ENCODE results near the gene ABCG8. TPM values are rescaled to one million over a fixed set of nuclear protein-coding genes. Genes with fewer than 3 reads are reported as not detected.

The ABCG8 gene
- total RNA-seq, 6 experiments from 2014 or later: 30.1 to 116 (median 49.0) TPM

DNA sequence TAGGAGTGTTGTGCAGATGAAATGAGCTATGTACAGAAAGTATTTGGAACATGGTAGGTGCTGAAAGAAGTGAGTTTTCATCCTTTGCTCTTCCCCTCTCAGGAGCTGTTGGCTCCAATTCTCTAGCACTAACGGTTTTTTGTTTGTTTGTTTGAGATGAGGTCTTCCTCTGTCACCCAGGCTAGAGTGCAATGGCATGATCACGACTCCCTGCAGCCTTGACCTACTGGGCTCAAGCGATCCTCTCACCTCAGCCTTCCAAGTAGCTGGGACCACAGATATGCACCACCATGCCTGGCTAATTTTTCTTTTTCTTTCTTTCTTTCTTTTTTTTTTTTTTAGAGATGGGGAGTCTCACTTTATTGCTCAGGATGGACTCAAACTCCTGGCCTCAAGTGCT lies 12.9 kb upstream of the ABCG8 start:
- no peak for TF ChIP-seq POLR2A (IDR thresholded peaks at IDR 0.05)
- TF ChIP-seq, protein P1, sequence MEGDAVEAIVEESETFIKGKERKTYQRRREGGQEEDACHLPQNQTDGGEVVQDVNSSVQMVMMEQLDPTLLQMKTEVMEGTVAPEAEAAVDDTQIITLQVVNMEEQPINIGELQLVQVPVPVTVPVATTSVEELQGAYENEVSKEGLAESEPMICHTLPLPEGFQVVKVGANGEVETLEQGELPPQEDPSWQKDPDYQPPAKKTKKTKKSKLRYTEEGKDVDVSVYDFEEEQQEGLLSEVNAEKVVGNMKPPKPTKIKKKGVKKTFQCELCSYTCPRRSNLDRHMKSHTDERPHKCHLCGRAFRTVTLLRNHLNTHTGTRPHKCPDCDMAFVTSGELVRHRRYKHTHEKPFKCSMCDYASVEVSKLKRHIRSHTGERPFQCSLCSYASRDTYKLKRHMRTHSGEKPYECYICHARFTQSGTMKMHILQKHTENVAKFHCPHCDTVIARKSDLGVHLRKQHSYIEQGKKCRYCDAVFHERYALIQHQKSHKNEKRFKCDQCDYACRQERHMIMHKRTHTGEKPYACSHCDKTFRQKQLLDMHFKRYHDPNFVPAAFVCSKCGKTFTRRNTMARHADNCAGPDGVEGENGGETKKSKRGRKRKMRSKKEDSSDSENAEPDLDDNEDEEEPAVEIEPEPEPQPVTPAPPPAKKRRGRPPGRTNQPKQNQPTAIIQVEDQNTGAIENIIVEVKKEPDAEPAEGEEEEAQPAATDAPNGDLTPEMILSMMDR (IDR thresholded peaks at IDR 0.05): no peak
- Histone ChIP-seq H3K36me3 (peaks cover 0 to 32% (median 4%) of the 10 kb centered on the region in 4 donors), H3K9me3 (no peaks in the 10 kb centered on the region), H3K4me3 (peak overlapping the region in 1 of 3 donors; percentile 25), H3K27me3 (no peaks in the 10 kb centered on the region), H3K27ac (peak overlapping the region; percentile 12 to 74 (median 48)), H3K4me1 (peaks cover 0 to 39% (median 18%) of the 10 kb centered on the region in 4 donors)
- 33% methylated on average over 3 of the region's 3 CpGs for WGBS (ENCODE audit: insufficient coverage, low coverage, low lambda C conversion rate, missing lambda C conversion rate)
- intact Hi-C loops (cut with DNase I): no loop called here
- ATAC-seq (peak; percentile 53 to 61 (median 57)), DNase-seq (peak in 1 of 3 donors; percentile 39)

DNA sequence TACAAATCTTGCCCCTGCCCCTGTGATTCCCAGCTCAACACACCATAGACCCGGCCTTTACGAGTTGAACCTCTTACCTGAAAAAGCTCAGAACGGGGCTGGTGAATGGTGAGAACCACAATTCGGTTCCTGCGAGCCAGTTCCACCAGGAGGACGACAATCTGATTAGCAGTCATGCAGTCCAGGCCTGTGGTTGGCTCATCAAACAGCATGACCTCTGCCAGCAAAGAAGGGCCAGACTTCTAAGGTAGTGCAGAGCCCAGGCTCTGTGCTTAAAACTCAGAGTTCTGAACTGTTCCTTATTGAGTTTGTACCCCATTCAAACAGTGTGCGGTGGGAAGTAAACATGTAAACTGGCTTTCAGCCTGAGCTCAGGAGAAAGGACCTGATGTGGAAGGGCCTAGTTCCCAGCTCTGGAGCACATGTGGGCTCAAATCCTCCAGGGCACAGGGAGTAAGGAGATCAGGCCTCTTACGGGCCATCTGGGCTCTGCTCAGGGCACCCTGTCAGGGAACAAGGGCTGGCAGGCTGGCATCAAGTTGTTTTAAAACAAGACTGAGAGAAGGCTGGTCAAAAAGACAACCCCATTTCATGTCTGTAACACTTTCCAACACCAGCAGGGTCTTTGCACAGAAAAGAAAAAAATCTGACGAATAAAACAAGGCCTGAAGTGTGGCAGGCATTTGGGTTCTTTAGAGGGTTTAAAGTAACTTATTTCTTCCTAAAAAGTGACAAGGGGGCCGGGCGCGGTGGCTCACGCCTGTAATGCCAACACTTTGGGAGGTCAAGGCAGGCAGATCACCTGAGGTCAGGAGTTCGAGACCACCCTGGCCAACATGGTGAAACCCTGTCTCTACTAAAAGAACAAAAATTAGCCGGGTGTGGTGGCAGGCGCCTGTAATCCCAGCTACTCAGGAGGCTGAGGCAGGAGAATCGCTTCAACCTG lies 12.2 kb upstream of the ABCG8 start:
- Histone ChIP-seq H3K4me1 (peaks cover 0 to 38% (median 18%) of the 10 kb centered on the region in 4 donors), H3K4me3 (no peak overlapping the region), H3K27me3 (no peaks in the 10 kb centered on the region), H3K9me3 (no peaks in the 10 kb centered on the region), H3K27ac (peak overlapping the region; percentile 12 to 74 (median 48)), H3K36me3 (peaks cover 0 to 32% (median 4%) of the 10 kb centered on the region in 4 donors)
- DNase-seq (no peak), ATAC-seq (peak; percentile 37 to 58 (median 58))
- TF ChIP-seq POLR2A (IDR thresholded peaks at IDR 0.05): no peak
- TF ChIP-seq, protein P1 (IDR thresholded peaks at IDR 0.05): no peak
- intact Hi-C loops (cut with DNase I): no loop called here
- WGBS (ENCODE audit: insufficient coverage, low coverage, low lambda C conversion rate, missing lambda C conversion rate): 61% methylated on average over 12 of the region's 17 CpGs

DNA sequence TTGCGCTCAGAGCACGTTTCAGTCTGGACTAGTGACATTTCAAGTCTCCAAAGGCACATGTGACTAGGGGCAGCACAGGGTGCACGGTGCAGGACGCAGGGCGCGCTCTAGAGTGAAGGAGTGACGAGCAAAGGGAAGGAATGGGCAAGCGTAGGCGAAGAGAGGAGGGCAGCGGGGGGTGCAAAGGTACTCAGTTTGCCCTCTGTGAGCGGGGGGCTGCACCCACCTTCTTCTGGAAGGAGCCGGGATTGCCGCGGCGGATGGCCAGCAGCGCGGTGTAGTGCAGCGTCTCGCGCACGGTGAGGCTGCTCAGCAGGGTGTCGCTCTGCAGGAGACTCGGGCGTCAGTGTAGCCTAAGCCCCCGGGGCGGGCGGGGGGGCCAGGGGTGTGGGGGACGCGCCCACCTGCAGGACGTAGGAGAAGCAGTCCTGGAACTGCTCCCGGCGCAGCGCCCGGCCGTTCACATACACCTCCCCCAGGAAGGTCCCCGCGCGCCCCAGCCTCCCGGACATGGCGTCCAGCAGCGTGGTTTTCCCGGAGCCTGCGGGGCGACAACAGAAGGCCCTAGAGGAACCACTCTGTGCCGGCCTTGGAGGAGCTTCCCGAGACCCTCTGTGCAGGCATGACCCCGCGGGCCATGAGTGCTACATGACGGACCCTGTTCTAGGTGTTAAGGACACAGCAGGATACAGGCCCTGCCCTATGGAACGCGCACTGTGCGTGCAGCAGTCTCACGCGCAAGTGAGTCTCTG lies 7.1 kb upstream of the ABCG8 start:
- H3K27me3 ChIP-seq: no peaks in the 10 kb centered on the region
- H3K27ac ChIP-seq: no peak overlapping the region
- H3K9me3 ChIP-seq: no peaks in the 10 kb centered on the region
- peaks cover 0 to 12% (median 0%) of the 10 kb centered on the region in 4 donors for H3K36me3 ChIP-seq
- TF ChIP-seq POLR2A (IDR thresholded peaks at IDR 0.05): no peak
- TF ChIP-seq, protein P1 (IDR thresholded peaks at IDR 0.05): no peak
- no peak overlapping the region for H3K4me3 ChIP-seq
- no peak for DNase-seq
- intact Hi-C loops (cut with DNase I): no loop called here
- ATAC-seq: peak in 1 of 4 donors; percentile 30
- 50% methylated on average over 10 of the region's 54 CpGs for WGBS (ENCODE audit: insufficient coverage, low coverage, low lambda C conversion rate, missing lambda C conversion rate)
- peaks cover 0 to 17% (median 8%) of the 10 kb centered on the region in 4 donors for H3K4me1 ChIP-seq

DNA sequence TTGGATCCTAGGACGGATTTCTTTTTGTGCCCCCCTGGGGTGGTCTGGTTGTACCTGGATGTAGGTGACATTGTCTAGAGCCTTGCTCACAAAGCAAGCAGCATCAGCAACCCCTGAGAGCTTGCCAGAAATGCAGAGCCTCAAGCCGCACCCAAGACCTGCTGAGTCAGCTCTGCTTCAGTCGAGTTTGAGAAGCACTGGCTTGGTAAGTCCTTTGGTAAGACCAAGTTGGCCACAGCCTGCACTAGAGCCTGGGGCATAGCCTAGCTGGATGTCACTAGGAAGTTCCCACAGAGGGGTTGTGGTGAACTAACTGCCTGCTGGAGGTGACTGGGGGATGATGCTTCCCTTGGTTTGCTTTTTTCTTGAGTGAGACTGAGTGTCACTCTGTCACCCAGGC lies 6.3 kb upstream of the ABCG8 start:
- 33% methylated on average over 2 of the region's 3 CpGs for WGBS (ENCODE audit: insufficient coverage, low coverage, low lambda C conversion rate, missing lambda C conversion rate)
- TF ChIP-seq, protein P1 (IDR thresholded peaks at IDR 0.05): no peak
- no peak for TF ChIP-seq POLR2A (IDR thresholded peaks at IDR 0.05)
- Histone ChIP-seq H3K9me3 (no peaks in the 10 kb centered on the region), H3K27me3 (no peaks in the 10 kb centered on the region), H3K27ac (no peak overlapping the region), H3K36me3 (peaks cover 0 to 12% (median 0%) of the 10 kb centered on the region in 4 donors), H3K4me3 (no peak overlapping the region), H3K4me1 (peaks cover 0 to 18% (median 6%) of the 10 kb centered on the region in 4 donors)
- intact Hi-C loops (cut with DNase I): no loop called here
- ATAC-seq (no peak), DNase-seq (no peak)
